ENCODE data around the gene CASP5.
"Not testable (repeated sequence)": the region's sequence is repeated elsewhere in the genome, so short reads cannot be mapped to it uniquely, and the experiment has no call there.

CASP5 gene

DNA sequence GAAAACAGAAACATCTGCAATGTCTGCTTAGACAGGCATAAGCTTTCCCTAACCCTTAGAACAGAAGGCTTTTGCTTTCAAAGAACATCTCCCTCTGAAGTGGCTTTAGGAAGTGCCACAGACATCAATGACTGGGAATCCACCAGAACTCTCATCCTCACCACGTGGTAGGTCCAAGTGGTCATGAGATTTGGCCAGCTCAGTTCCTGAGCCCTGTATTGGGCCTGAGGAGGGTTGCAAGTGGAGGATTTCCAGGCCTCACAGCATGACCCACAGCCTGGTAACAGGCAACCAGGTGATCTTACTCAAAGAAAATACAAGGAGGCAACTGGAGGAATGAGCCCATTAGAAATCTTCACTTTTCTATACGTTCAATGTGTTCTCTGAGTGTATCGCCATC is 10.4 kb upstream of the CASP5 start:
- DNase-seq, result no peak

DNA sequence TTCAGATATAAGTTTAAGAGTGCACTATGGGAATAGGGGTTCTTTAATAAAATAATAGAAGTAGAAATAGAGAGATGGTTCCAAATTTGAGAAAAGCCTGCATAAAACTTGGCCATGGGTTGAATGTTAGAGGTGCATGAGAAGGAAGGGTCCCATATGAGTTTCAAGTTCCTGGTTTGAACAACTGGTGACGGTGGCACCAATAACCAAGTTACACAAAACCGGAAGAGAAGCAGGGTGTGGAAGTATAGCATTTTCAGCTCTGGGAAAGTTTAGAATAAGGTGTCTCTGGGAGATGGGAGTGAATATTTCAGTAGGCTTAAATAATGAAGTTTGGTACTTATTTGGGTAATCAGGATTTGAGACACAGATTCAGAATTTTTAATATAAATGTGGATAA is 9.5 kb upstream of the CASP5 start:
- DNase-seq, result no peak

DNA sequence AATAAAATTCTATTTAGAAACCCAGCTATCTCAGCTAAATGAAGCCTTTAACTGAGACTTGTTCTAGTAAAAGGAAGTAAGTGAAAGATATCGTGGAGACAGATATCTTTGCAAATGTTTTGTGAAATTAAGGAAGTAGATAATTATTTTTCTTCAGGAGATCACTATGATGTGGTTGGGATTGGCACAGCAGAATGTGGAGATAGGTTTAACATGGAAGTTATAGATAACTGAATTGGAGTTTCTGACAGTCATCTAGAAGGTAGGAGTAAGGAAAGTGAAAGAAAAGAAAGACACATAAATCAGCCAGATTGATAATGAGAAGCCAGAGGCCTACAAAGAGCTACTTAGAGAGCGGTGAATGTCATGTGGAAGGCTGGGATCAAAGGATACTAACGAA is 4.7 kb upstream of the CASP5 start:
- peak; percentile 72 for DNase-seq

DNA sequence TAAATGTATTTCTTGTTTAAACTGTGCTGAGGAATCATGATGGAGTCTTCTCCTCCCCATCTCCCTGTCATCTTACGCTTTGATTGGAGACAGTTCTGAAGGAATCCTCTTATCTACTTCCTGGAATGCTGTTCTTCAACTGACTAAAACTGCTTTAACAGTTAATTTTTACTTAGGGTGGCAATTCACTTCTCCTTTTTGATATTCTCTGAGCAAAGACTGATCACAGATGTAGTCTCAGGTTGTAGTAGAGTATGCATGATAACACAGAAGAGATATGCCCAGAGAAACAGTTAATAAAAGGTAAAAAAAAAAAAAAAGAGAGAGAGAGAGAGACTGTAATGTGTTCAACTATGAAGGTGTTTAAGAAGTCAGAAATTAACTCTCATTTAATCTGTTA is 1.4 kb upstream of the CASP5 start:
- DNase-seq, result peak; percentile 21

DNA sequence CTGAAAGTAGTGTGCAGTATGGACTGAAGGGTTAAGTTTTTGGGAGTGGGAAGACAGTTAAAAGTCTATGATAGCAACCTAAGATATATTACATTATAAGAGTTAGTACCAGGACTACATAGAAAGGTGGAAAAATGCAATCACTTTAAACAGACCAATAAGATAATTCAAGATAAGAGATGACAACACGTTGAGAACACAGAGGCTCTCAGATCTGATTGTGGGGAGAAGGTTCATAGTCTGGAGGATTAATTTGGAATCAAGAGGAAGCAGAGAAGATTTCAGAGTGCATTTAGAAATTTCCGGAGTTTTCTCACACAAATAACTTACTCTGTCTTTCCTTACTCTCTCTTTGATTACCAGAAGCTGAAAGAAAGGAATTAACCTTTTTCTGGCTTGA is 441 bp downstream of the CASP5 start:
- no peak for DNase-seq

DNA sequence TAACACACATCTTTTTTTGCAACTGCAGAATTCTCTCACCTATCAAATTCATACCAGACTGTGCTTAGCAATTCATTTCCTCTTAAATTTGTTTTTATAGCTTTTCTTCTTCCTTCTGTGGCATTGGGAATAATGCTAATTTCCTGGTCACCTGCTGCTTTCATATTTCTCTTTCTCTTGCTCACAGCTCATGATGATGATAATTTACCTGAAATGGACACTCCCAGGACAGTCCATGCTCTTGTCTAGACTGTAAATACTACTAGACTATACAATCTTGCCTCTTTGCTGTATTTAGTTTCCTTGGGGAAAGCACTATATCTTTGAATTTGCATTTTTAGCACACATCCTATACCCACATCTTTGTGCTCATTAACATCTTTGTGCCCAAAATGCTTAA is 15.5 kb downstream of the CASP5 start:
- DNase-seq, result no peak

DNA sequence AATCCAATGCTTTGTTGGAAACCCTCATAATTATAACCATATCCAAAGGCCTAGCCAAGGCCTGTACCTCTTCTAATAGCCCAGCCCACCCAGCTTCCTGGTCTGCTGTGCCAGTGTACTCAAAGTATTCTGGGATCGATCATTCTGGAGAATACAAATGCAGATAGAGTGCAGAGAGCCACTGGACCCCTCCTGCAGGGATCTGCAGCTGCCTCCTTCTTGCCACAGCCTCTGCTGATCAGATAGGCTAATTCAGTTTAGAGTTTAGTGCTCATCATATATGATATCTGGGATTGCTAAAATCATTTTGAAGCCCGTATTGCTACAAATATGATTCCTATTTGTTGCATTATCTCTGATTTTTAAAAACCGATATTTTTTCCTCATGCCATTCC is 17.5 kb downstream of the CASP5 start:
- DNase-seq, result no peak

DNA sequence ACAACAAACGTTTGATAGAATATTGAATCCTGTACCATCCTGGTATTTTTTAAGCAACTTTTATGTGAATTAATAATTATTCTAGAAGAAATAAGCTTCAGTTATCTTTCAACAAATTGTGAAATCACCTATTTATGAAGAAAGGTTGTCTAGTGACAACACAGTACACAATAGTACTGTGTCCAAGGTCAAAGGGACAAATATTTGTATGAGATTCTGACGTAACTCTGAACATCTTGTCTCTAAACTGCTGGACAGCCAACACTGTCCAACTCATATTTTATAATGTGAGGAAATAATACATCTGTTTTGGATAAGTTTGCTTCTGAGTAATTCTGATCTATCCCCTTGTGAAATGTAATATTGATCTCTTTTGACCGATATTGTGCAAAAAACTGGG is 18.9 kb downstream of the CASP5 start:
- no peak for DNase-seq

DNA sequence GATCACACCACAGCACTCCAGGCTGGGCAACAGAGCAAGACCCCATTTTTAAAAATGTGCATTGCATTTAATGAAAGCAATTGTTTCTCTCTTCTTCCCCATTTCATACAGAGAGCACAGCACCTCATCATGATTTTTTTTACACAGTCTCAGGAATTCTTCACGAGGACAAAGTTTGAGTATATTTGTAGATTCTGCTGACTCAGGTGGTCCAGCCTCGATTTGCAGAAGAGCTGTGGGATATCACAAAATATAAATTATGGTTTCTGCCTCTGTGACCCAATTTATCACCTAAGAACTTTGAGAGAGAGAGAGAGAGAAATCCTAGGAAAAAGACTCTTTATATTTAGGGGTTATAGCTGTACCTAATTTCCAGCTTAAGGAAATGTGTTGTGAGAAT is 19.8 kb downstream of the CASP5 start:
- no peak for DNase-seq

DNA sequence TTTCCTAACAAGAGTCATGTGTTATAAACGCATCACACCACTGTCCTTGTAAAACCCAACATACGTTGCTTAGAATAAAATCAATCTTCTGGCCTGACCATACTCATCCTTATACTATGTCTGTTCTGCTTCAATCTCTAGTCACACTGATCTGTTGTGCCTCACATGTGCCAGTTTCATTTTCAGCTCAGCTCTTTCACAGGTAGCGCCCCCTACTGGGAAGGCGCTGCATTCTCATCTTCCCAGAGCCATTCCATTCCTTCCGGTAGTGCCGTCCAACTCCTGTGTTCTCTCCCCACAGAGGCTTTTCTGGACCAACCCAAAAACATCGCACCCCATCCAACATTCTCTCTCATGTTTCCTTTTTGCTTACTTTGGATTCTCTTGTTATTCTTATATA is 22.2 kb downstream of the CASP5 start:
- DNase-seq, result peak; percentile 17

DNA sequence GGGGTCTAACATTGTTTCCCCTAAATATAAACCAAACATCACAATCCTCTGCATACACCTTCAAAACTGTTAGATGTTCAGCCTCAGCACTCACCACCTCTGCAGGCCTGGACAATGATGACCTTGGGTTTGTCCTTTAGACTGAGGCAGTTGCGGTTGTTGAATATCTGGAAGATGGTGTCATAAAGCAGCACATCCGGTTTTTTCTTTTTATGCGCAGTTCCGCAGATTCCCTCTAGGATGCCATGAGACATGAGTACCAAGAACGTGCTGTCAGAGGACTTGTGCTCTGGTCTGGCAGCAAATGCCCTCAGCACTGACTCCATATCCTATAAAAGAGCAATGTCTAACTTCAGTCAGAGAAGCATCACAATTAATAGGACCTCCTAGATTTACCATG is 22.8 kb downstream of the CASP5 start:
- peak; percentile 25 for DNase-seq

DNA sequence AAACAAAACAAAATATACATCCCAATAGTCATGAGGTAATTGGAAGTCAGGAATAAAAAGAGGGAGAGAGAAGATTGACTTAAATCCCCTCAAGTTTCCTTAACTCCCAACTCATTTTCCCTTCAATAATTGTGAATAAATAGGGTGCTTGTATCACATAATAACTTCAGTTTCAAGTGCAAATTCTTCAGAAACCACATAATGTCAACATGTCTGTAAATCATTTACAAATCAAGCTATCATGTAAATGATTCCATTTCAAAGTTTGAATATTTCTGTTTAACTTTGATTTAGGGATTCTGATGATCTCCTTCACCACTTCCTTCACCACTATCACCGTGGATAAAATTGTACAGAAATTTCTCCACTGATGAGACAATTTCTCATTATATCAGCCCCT is 23.2 kb downstream of the CASP5 start:
- DNase-seq, result no peak

DNA sequence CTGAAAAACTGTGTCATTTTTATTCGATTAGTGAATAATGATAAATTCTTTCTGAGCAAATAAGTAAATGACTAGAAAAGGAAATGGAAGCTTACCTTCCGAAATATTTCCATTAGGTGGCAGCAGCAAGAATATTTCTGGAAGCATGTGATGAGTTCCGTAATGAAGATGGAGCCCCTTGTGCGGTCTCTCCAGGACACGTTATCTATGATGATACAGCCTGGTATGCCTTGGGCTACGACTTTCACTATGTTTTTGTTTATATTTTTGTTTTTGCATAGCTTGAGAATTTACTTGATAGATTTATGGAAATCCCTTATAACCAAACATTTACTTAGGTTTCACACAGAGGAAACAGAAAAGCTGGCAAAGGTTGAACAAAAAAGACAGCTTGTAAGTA is 25.7 kb downstream of the CASP5 start:
- DNase-seq, result peak; percentile 13

DNA sequence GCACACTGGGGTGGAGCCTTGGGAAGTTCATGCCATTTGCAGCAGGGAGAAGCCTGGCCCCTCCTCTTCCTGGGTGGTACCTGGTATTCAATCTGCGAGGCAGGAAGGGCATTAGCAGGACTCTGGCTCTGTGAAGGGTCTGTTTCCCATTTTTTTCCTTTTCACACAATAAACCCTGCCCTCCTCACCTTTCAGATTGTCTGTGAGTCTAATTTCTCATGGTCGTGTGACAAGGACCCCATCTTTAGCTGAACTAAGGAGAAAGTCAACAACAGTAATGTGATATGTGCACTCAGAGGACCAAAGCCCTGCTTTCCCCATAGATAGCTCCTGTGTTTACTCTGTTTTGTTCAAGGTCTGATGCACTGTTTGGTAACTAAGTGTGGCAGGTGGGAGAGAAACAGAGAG is 28.0 kb downstream of the CASP5 start:
- no peak for DNase-seq

DNA sequence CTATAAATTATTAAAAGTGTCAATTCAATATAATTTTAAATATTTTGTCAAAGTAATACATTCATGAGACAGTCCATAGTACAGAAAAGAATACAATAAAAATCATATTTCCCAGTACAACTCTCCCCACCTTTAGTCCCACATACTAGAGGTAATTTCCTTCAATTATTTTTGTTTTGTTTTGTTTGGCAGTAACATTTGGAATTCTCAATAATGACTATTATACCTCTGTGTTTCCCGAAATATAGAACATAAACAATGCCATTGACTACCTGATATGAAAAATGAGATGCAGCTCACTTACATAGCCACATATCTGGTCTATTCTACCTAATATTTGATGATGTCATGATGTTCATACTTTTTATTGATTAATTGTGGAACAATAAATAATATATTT is 30.2 kb downstream of the CASP5 start:
- DNase-seq, result no peak

DNA sequence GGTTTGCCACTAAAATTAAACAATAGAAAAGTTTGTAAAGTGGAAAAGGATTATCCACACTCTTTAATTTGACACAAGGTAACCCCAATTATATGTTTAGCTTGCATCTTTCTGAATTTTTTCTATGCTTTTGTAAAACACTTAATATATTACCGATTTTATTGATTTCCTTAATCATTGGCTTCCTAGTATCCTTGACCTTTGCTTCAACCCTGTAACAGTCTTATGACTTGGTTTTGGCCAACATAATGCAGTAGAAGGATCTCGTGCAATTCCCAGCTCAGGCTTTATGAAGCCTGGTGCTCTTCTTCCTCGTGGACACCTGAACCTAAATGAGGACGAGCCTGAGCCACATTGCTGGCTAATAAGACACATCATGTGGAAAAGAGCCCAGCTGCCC is 31.0 kb downstream of the CASP5 start:
- DNase-seq, result no peak

DNA sequence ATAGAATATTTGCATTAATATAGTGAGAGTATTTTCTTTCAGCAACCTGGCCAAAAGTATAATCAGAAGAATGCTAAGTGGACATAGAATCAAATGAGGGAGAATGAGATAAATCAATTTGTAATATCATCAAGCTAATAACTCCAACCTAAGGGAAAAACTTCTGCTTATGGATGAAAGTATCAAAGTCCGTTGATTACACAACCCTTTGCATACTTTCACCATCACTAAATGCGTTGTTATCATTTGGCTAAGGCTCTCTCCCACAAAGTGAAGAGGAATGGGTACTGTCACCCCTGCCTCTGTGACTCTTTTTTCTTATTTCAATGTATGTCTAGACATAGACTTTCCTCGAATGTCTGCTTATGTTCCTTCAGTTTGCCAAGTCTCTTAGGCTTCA is 38.2 kb downstream of the CASP5 start:
- no peak for DNase-seq

DNA sequence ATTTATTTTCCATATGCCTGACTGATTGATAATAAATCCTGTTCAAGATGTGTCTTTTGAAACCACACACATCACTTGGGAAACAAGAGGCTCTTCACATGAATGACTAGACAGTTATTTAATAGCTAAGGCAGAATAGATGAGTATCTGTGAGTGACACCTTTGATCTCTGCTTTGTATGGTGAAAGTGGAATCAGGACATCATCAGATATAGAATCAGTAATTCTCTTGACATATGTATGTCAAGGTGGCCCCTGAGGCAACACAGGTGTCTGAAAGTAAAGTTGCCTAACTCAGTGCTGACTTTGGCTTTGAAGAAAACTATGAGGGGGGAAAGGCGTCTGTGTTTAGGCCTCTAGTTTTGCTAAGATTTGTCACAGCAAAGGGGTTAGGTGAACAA is 43.1 kb downstream of the CASP5 start:
- DNase-seq, result no peak

DNA sequence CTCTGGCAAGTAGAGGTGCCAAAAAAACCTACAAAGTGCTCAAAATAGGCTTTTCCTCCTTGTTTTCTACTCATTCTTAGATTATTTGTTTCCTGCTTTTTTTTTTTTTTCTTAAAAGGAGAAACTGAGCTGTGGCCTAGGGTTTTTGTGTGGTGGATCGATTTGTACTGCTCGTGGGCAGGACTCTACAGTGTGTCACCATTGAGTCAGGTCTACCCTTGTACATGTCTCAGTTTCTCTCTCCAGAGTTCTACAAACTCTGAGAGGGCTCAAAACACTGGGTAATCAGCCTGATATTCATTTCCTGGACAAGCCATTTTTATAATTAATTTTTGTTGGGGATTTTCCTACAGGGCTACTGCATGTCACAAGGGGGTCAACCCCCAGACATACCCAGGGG is 49.4 kb downstream of the CASP5 start:
- DNase-seq, result no peak

DNA sequence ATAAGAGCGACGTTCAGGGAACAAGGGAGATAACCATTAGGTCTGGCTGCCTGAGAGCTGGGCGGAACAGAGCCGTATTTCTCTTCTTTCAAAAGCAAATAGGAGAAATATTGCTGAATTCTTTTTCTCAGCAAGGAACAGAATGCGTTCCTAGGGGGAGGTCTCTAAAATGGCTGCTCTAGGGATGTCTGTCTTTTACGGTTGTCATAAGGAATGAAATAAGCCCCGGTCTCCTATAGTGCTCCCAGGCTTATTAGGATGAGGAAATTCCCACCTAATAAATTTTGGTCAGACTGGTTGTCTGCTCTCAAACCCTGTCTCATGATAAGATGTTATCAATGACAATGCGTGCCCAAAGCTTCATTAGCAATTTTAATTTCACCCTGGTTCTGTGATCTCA is 50.0 kb downstream of the CASP5 start:
- DNase-seq, result not testable (repeated sequence)

DNA sequence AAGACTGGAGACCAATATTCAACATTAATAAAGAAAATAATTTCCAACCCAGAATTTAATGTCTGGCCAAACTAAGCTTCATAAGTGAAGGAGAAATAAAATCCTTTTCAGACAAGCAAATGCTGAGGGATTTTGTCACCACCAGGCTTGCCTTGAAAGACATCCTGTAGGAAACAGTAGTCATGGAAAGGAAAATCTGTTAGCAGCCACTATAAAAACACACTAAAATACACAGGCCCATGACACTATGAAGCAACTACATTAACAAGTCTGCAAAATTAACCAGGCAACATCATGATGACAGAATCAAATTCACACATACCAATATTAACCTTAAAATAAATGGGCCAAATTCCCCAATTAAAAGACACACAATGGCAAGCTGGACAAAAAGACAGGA is 52.2 kb downstream of the CASP5 start:
- no peak for DNase-seq

DNA sequence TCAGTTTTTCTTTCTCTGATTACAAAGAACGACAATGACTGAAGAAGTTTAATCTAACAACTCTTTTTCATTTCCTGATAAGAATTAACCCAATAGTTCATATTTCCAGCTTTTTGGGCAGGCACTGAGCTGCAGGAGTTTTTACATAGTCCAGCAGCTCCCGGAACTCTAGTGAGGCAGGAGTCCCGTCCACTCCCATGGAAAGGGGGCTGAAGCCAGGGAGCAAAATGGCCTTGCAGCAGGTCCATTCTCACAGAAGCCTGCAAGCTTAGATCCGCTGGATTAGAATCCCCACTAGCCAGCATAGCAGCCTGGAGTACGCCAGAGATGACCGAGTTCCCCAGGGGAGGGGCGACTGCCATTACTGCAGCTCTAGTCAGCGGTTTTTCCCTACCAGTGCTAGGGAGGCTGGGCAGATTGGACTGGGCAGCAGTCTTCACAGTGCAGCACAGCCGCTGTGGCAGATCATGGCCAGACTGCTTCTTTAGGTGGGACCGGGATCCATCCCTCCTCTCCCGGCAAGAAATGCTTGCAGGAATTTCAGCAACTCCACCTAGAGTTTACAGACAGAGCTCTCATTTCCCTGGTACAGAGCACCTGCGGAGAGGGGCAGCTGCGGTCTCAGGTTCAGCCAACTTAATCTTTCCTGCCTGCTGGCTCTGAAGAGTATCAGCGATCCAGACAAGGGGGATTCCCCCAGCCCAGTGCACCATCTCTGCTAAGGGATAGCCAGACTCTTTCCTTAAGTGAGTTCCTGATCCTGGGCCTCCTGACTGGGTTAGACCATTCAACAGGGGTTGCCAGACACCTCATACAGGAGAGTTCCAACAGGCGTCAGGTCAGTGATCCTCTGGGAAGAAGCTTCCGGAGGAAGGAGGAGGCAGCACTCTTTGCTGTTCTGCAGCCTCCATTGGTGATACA is 53.9 kb downstream of the CASP5 start:
- DNase-seq, result no peak

DNA sequence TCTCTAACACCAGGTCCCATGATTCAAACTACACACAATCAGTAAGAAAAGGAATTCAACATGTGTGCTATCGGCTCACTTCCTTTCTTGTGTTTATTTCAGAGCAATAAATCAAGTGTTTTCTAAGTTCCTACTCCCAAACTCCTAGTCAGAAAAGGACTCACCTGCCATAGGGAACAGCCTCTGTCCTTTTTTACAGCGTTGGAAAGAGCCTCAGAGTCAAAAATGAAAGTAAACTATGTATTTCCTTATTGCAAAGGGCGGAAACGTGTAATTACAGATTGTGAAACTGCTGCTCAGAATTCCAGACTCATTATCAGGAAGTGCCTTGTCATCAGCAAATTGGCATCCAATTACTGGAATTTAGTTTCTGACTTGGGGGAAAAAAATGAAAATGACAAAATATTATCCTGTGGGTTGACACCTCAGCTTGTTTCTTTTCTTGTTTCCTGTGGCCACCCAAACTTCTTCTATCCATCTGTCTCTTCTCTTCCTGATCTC is 54.6 kb downstream of the CASP5 start, which contains the start of gene CASP4:
Gene CASP4 (minus strand): TSS at position 220 of the 501 bp plus-strand sequence. CDS start 49 bp downstream, at position 171.
- peak; percentile 81 for DNase-seq

DNA sequence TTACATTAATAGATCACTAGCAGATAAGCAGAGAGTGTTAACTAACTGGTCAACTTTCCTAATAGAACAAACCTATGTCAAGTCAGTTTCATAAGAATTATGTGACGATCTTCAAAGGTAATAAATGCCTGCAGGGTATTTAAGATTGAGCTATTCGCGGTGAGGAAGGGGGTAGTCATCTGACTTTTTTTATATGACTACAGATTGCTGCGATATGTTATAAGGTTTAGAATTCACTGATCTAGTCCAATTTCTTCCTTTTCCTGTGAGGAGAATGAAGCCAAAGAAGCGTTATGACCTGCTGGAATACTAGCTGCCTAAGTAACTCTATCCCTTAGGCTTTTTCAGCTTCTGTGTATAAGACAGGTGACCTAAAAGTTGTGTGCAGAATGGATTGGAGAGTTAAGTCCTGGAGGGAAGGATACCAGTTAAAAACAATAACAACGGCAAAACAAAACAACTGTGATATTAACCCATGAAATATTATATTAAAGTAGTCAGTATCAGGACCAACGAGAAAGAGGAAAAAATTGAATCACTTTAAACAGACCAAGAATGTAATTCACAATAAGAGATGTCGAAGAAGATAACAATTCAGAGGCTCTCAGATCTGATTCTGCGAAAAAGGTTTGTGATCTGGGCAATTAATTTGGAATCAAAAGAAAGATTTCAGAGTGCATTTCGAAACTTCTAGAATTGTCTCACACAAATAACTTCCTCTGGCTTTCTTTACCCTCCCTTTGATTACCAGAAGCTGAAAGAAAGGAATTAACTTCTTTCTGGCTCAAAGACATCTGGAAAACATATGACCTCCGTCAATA is 55.2 kb downstream of the CASP5 start:
- peak; percentile 20 for DNase-seq

All from hematopoietic multipotent progenitor cell treated with erythropoietin and hydrocortisone succinate and interleukin-3 and kit ligand, for 4 days (in vitro differentiated cells).